ENCODE results near the gene GPA33. TPM values are rescaled to one million over a fixed set of nuclear protein-coding genes. Genes with fewer than 3 reads are reported as not detected.

Gene GPA33
- total and polyA plus RNA-seq, 3 donors from 2014 or later, result 0.62 to 1.1 (median 0.63) TPM

DNA sequence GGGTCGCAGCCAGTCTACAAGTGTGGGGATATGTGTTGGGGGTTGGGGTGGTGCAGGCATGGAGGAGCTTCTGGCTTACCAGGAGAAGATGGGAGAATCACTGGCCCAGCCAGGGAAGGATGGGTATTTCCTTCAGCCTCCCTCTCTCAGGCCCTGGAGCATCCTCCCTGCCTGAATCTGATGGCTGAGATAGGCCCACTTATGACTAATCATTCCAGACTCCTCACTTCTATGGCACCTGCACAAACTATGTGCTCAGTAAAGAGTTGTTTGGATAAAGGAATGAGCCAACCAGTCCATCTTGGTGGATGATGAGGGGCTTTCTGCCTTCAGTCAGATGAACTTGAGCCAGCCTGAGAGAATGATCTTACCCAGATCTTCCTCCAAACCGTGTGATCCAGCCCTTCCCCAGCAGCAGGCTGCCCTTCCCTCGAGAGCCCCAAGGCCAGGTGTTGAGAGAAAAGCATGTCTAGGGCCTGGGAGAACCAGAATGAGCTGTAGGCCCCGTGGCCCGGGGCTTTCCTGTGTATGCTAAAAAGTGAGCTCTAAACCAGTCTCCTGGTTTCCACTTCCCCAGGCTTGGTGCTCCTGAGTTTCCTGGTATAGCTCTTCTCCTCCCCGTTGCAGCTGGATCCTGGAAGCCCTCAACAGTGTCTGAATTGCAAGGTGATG lies 1.3 kb downstream of the GPA33 start:
- DNase-seq, result no peak
- Histone ChIP-seq H3K27ac (no peak overlapping the region), H3K4me1 (no peaks in the 10 kb centered on the region), H3K9me3 (no peaks in the 10 kb centered on the region), H3K27me3 (no peaks in the 10 kb centered on the region), H3K36me3 (ENCODE audit: low read depth, missing control alignments) (no peaks in the 10 kb centered on the region), H3K4me3 (no peak overlapping the region)
- 80 to 84% methylated on average over 6 of the region's 6 CpGs for WGBS, 2 donors
- intact Hi-C loops (cut with DNase I; ENCODE audit: low total_unique reads), result no loop called here
- no peak for TF ChIP-seq POLR2A (IDR thresholded peaks at IDR 0.05)
- TF ChIP-seq, protein P1, sequence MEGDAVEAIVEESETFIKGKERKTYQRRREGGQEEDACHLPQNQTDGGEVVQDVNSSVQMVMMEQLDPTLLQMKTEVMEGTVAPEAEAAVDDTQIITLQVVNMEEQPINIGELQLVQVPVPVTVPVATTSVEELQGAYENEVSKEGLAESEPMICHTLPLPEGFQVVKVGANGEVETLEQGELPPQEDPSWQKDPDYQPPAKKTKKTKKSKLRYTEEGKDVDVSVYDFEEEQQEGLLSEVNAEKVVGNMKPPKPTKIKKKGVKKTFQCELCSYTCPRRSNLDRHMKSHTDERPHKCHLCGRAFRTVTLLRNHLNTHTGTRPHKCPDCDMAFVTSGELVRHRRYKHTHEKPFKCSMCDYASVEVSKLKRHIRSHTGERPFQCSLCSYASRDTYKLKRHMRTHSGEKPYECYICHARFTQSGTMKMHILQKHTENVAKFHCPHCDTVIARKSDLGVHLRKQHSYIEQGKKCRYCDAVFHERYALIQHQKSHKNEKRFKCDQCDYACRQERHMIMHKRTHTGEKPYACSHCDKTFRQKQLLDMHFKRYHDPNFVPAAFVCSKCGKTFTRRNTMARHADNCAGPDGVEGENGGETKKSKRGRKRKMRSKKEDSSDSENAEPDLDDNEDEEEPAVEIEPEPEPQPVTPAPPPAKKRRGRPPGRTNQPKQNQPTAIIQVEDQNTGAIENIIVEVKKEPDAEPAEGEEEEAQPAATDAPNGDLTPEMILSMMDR (IDR thresholded peaks at IDR 0.05), result no peak

DNA sequence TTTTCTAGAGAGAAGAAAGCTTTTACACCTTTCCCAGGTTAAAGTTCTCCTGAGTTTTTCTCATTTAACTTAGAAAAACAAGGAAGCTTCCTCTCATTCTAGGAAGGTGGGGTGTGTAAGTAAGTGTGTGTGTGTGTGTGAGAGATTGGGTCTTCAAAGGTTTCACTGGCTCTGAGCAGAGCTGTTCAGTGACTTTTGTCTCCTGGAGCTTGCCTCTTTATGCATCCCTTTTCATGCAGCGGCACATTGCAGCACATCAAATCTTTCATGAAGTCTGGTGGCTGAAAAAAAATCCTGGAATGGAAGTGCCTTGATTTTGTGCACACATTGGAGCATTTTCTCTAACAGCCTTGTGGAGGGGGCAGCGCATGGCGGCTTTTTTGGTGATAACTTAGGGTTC lies 3.4 kb downstream of the GPA33 start:
- no peaks in the 10 kb centered on the region for H3K36me3 ChIP-seq (ENCODE audit: low read depth, missing control alignments)
- 85 to 97% methylated on average over 3 of the region's 3 CpGs for whole genome bisulfite sequencing, 2 donors
- no peaks in the 10 kb centered on the region for H3K9me3 ChIP-seq
- no peaks in the 10 kb centered on the region for H3K27me3 ChIP-seq
- no peak overlapping the region for H3K27ac ChIP-seq
- no peak for DNase-seq
- no peak overlapping the region for H3K4me3 ChIP-seq
- TF ChIP-seq, protein P1 (IDR thresholded peaks at IDR 0.05), result no peak
- TF ChIP-seq POLR2A (IDR thresholded peaks at IDR 0.05), result no peak
- no peaks in the 10 kb centered on the region for H3K4me1 ChIP-seq
- intact Hi-C loops (cut with DNase I; ENCODE audit: low total_unique reads), result no loop called here

DNA sequence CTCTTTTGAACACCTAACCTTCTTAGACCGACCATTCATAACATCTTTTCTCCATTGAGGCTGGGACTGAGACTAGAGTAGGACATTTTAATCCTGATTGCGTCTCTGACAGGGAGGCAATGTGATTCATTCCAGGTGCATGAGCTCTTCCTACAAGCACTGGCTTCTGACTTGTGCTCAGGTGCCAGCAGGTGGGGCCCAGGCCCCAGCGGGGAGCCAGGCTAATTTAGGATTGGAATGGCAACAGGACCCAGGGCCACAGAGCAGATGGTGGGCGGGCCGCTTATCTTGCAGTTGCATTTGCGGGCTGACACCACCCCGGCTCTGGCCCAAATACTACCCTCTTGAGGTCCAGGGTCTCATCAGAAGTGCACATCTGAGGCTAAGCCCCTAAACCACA lies 4.1 kb downstream of the GPA33 start:
- WGBS, 2 donors, result 90 to 97% methylated on average over 7 of the region's 7 CpGs
- DNase-seq, result no peak

DNA sequence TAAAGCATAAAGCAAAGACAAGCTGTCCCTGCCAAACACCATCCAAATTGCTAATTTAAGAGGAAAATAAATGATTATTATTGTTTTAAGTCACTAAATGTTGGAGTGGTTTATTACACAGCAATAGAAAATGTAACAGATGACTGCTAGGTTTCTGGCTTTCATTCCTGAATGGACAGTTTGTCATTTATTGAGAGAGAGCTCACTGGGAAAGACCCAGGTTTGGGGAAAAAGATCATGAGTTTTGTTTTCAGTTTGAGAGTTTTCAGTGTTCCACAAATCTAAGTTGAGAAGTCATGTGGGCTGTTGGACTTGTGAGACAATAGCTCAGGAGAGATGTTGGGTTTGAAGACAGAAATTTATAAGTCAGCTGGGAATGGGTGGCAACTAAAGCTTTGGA lies 5.4 kb downstream of the GPA33 start:
- H3K27me3 ChIP-seq, result no peaks in the 10 kb centered on the region
- no peak for DNase-seq
- H3K27ac ChIP-seq, result no peak overlapping the region
- H3K9me3 ChIP-seq, result no peaks in the 10 kb centered on the region
- TF ChIP-seq POLR2A (IDR thresholded peaks at IDR 0.05), result no peak
- TF ChIP-seq, protein P1 (IDR thresholded peaks at IDR 0.05), result no peak
- no peak overlapping the region for H3K4me3 ChIP-seq
- intact Hi-C loops (cut with DNase I; ENCODE audit: low total_unique reads), result no loop called here
- no peaks in the 10 kb centered on the region for H3K4me1 ChIP-seq
- H3K36me3 ChIP-seq (ENCODE audit: low read depth, missing control alignments), result no peaks in the 10 kb centered on the region

More for the DNA sequence above, 4.1 kb downstream of the GPA33 start:
- no peaks in the 10 kb centered on the region for H3K9me3 ChIP-seq
- H3K4me3 ChIP-seq, result no peak overlapping the region
- no peaks in the 10 kb centered on the region for H3K36me3 ChIP-seq (ENCODE audit: low read depth, missing control alignments)
- TF ChIP-seq, protein P1 (IDR thresholded peaks at IDR 0.05), result no peak
- no peak for TF ChIP-seq POLR2A (IDR thresholded peaks at IDR 0.05)
- H3K27ac ChIP-seq, result no peak overlapping the region
- H3K27me3 ChIP-seq, result no peaks in the 10 kb centered on the region
- intact Hi-C loops (cut with DNase I; ENCODE audit: low total_unique reads), result no loop called here
- no peaks in the 10 kb centered on the region for H3K4me1 ChIP-seq

DNA sequence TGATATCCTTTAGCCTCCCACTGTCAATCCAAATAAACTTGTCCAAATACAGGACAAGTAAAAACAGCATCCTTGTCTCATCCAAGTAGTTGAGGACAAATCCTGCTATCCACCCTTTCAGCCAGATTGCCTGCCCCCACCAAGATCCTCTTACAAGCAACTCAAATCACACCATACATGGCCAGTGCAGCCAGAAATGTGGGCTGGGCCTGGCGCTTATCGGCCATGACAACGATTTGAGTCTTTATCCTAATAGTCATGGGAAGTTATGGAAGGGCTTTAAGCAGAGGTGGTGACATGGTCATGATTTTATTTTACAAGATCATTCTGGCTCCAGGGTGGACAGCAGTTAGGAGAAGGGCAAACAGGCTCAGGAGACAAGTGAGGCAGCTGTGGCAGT lies 6.3 kb downstream of the GPA33 start:
- Histone ChIP-seq H3K27me3 (no peaks in the 10 kb centered on the region), H3K4me3 (no peak overlapping the region), H3K9me3 (no peaks in the 10 kb centered on the region), H3K27ac (no peak overlapping the region), H3K36me3 (ENCODE audit: low read depth, missing control alignments) (no peaks in the 10 kb centered on the region), H3K4me1 (no peaks in the 10 kb centered on the region)
- intact Hi-C loops (cut with DNase I; ENCODE audit: low total_unique reads), result no loop called here
- 84 to 97% methylated on average over 3 of the region's 3 CpGs for WGBS, 2 donors
- TF ChIP-seq POLR2A (IDR thresholded peaks at IDR 0.05), result no peak
- TF ChIP-seq, protein P1 (IDR thresholded peaks at IDR 0.05), result no peak
- no peak for DNase-seq

All from testis (tissue), 3 donors.